Thoracic aorta (tissue), 2 donors: ENCODE results near the gene NACA2. TPM values are rescaled to one million over a fixed set of nuclear protein-coding genes. Genes with fewer than 3 reads are reported as not detected.
"Not testable (repeated sequence)": the region's sequence is repeated elsewhere in the genome, so short reads cannot be mapped to it uniquely, and the experiment has no call there.

Experiments
- ATAC-seq: fragments of 150-250 bp; one replicate; pipeline ENCODE4 v1.8.0; 2017; ENCODE audit warnings: low read depth; ENCODE audit not compliant: insufficient number of reproducible peaks, low FRiP score
- DNase-seq: peaks from one replicate; pipeline ENCODE4 v3.0.0-alpha.2; 2020; ENCODE audit warnings: low spot score
- H3K27ac ChIP-seq, 2 donors: fragments of 200-600 bp; sonication (generic); 1 replicate in 1 of 2; 2 replicates in 1 of 2; pipeline ENCODE4 v1.5.1; 2016; ENCODE audit warnings: mild to moderate bottlenecking in 2 of 2, moderate library complexity in 2 of 2
- H3K27me3 ChIP-seq: fragments of 200-600 bp; sonication (generic); replicated peaks from 2 replicates; pipeline ENCODE4 v1.6.0; 2016; ENCODE audit warnings: mild to moderate bottlenecking; ENCODE audit not compliant: insufficient read depth
- H3K36me3 ChIP-seq: fragments of 200-600 bp; sonication (generic); one replicate; pipeline ENCODE4 v1.5.1; 2016
- H3K4me1 ChIP-seq, 2 donors: fragments of 200-600 bp; sonication (generic); 1 replicate in 1 of 2; 2 replicates in 1 of 2; pipeline versions ENCODE4 v1.5.1 to v1.6.0; 2016; ENCODE audit warnings: low read depth in 2 of 2, mild to moderate bottlenecking in 1 of 2; ENCODE audit not compliant: control insufficient read depth in 1 of 2
- H3K4me3 ChIP-seq: fragments of 200-600 bp; sonication (generic); 2 replicates; pipeline ENCODE4 v1.5.1; 2016; ENCODE audit warnings: mild to moderate bottlenecking
- H3K9me3 ChIP-seq: fragments of 200-600 bp; sonication (generic); 2 replicates; pipeline ENCODE4 v1.5.1; 2016
- total RNA-seq, 2 donors: library from RNA; depleted of rRNA; stranded (reverse); fragments of >200 nt; gene quantifications; one replicate each; pipeline versions ENCODE4 v1.1.0 to v1.2.3, GENCODE V29; 2016
- TF ChIP-seq, protein P1 (sequence below): fragments of 200-600 bp; sonication (generic); IDR thresholded peaks from one replicate; pipeline ENCODE4 v1.5.1; 2019; ENCODE audit warnings: antibody characterized with exemption

Gene NACA2
- total RNA-seq, 2 donors from 2014 or later: not detected

DNA sequence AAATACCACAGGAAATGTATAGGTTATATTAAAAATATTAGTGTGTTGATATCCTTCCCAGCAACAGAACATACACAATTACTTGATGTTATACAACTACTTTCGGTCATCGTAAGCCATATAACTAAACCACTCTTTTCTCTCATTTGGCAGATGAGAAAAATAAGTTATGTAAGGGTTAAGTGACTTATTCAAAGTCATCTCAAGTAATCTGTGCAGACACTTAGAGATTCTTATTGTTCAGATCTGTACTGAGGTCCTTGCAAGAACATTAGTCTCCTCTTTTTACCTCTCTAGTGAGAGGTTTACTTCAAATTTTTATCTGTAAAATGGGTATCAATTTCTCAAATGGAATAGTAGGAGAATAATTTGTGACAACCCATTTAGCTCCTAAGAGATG is 15.0 kb downstream of the NACA2 start:
- DNase-seq (no peak), ATAC-seq (no peak)
- TF ChIP-seq, protein P1, sequence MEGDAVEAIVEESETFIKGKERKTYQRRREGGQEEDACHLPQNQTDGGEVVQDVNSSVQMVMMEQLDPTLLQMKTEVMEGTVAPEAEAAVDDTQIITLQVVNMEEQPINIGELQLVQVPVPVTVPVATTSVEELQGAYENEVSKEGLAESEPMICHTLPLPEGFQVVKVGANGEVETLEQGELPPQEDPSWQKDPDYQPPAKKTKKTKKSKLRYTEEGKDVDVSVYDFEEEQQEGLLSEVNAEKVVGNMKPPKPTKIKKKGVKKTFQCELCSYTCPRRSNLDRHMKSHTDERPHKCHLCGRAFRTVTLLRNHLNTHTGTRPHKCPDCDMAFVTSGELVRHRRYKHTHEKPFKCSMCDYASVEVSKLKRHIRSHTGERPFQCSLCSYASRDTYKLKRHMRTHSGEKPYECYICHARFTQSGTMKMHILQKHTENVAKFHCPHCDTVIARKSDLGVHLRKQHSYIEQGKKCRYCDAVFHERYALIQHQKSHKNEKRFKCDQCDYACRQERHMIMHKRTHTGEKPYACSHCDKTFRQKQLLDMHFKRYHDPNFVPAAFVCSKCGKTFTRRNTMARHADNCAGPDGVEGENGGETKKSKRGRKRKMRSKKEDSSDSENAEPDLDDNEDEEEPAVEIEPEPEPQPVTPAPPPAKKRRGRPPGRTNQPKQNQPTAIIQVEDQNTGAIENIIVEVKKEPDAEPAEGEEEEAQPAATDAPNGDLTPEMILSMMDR: no peak
- no peaks in the 10 kb centered on the region for H3K4me1 ChIP-seq
- no peak overlapping the region for H3K27ac ChIP-seq
- no peaks in the 10 kb centered on the region for H3K9me3 ChIP-seq
- no peaks in the 10 kb centered on the region for H3K36me3 ChIP-seq
- H3K4me3 ChIP-seq: no peak overlapping the region
- no peaks in the 10 kb centered on the region for H3K27me3 ChIP-seq

DNA sequence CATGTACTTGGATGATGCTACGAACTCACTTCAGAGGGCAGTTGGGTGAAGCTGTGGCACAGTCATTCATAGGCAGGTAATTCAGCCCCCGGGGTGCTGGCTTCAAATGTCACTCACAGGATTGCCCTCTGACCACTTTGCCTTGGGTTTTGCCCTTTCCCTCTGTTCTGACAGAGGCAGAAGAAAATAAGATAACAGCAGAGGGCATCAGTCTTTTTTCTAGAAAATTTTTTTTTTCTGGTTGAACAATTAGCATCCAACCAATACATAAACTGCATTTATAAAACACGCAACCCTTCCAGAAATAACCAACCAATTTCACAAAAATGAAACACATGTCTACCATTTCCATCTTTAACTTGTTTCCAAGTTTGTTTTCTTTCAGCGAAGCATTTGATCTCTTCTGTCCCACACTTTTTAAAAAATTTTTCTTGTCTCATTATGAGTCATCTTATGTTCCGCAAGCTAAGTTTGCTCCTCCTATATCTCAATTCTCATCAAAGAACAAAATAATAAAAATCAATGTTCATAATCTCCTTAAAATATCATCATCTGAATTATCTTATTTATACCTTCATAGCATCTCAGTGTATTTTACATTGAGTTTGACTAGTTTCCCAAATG is 15.6 kb downstream of the NACA2 start:
- H3K4me1 ChIP-seq: no peaks in the 10 kb centered on the region
- DNase-seq (no peak), ATAC-seq (no peak)
- H3K4me3 ChIP-seq: no peak overlapping the region
- H3K9me3 ChIP-seq: no peaks in the 10 kb centered on the region
- no peaks in the 10 kb centered on the region for H3K27me3 ChIP-seq
- TF ChIP-seq, protein P1: no peak
- H3K36me3 ChIP-seq: no peaks in the 10 kb centered on the region
- no peak overlapping the region for H3K27ac ChIP-seq

DNA sequence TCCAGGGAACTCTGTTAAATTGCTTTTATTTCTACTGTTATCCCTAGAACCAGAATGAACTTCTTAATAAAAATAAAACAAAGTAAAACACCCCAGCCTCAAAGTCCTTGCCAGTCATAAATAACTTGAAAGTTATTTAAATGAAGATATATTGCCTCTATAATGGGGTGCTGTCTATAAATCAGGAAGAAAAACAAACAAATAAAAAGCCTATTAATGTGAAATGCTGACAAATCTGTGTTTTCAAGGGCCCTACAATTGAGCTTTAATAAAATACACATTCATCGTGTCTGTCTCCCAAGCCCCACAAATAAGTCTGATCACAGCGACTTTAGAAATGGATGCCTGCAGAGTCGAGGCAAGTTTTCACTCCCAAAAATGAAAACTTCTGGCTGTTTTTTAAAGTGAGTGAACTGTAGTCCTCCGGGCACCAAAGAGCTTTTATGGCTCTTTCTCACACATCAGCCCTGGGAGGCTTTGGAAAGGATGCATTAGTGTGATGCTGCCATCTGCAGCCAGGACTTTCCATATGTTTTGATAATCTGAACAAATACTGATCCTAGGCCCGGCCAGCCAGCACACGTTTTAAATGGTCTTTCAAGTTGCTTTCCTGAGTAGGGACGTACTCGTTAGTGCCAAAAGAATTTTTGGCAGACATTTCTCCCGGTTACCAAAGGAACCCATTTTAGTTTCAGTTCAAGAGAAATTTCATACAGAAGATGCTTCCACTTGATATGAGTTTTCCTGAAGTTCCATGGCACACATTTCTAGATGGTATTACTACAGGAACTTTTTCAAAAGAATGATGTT is 16.3 kb downstream of the NACA2 start:
- H3K4me1 ChIP-seq: no peaks in the 10 kb centered on the region
- TF ChIP-seq, protein P1: no peak
- no peaks in the 10 kb centered on the region for H3K36me3 ChIP-seq
- H3K27ac ChIP-seq: no peak overlapping the region
- no peaks in the 10 kb centered on the region for H3K27me3 ChIP-seq
- H3K9me3 ChIP-seq: no peaks in the 10 kb centered on the region
- DNase-seq: no peak
- no peak for ATAC-seq
- H3K4me3 ChIP-seq: no peak overlapping the region

DNA sequence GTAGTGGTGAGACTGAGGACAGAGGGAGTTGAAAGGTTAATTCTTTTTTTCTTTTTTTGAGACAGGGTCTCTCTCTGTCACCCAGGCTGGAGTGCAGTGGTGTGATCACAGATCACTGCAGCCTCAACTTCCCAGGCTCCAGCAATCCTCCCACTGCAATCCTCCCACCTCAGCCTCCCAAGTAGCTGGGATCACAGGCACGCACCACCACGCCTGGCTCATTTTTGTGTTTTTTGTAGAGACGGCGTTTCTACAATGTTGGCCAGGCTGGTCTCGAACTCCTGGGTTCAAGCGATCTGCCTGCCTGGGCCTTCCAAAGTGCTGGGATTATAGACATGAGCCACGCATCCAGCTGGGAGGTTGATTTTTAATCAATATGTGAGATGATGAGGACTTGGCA is 18.5 kb downstream of the NACA2 start:
- ATAC-seq, H3K9me3 ChIP-seq, H3K36me3 ChIP-seq, H3K27ac ChIP-seq, DNase-seq, H3K27me3 ChIP-seq, H3K4me3 ChIP-seq, H3K4me1 ChIP-seq: not testable (repeated sequence)

DNA sequence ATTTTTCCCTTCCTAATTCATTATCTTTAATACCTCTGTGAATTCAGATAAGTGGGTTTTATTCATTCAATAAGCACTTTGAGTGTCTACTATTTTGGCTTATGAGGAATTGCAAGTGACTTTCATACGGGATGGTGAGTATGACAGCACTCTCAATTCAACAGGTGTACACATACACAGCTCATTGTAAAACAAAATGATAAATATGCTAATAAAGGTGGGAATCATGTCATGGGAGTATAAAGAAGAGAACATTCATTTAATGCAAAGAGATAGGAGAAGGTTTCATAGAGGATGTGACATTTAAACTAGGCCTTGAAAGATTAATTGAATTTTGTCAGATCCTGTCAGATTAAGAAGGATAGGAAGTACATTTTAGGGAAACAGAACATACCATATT is 19.4 kb downstream of the NACA2 start:
- no peak overlapping the region for H3K4me3 ChIP-seq

More for the DNA sequence above, 19.4 kb downstream of the NACA2 start:
- TF ChIP-seq, protein P1: no peak
- DNase-seq: no peak
- H3K27me3 ChIP-seq: no peaks in the 10 kb centered on the region
- no peaks in the 10 kb centered on the region for H3K9me3 ChIP-seq
- no peak overlapping the region for H3K27ac ChIP-seq
- H3K36me3 ChIP-seq: no peaks in the 10 kb centered on the region
- no peaks in the 10 kb centered on the region for H3K4me1 ChIP-seq
- ATAC-seq: no peak
